Stimulated activated CD4-positive, alpha-beta T cell treated with anti-CD3 and anti-CD28 coated beads, TNF-alpha, amount 100 ng/mL, for 4 hours (primary cell): ENCODE measurements around the gene ECT2.
"Not testable (repeated sequence)": the region's sequence is repeated elsewhere in the genome, so short reads cannot be mapped to it uniquely, and the experiment has no call there.

Experiments used
- DNase-seq, 3 experiments: peaks; one replicate each; pipeline ENCODE4 v3.0.0-alpha.2; 2020; ENCODE audit warnings: low read depth in 3 of 3

ECT2 gene

DNA sequence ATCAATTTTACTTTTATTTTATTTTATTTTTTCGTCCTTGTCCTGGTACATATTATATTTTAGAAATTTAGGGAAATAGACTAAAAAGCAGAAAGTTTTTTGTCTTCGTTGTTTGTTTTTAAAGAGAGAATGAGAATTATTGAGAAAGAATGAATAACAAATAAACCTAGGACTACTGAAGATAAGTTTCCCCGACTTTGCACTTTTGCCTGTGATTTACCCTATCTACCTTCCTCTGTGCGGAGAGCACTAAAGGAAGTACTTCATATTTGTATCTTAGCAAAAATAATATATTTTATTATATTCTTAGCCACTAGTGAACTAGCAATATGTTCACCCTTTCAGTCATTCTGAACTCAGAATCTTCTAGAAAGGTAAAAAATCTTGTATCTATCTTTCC lies 60.6 kb downstream of the ECT2 start:
- no peak for DNase-seq

DNA sequence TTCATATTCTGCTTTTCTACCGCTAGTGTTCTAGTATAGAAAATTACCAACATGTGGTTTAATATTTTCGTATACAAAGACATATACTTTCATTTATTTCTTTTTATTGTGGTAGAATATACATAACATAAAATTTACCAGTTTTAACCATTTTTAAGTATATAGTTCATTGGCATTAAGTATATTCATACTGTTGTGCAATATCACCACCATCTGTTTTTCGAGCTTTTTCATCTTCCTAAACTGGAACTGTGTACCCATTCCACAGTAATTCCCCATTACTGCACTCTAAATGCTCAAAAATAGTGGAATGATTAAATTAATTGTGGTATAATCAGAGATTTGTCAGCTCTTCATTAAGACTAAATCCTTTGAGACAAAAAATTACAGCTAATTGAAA lies 62.9 kb downstream of the ECT2 start:
- DNase-seq = no peak

DNA sequence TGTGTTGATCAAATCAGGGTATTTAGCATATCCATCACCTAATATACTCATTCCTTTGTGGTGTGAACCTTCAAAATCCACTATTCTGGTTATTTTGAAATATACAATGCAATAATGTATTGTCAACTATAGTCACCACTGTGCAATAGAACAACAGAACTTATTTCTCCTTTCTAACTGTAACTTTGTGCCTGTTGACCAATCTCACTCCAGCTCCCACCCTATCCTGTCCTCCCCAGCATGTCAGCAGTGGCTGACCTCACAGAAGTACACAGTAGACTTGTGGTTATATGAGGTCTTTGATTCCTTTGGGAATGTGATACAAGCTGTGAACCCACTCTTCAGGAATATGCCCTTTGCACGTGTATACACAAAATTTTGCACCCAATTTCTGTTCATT lies 64.2 kb downstream of the ECT2 start:
- no peak for DNase-seq

DNA sequence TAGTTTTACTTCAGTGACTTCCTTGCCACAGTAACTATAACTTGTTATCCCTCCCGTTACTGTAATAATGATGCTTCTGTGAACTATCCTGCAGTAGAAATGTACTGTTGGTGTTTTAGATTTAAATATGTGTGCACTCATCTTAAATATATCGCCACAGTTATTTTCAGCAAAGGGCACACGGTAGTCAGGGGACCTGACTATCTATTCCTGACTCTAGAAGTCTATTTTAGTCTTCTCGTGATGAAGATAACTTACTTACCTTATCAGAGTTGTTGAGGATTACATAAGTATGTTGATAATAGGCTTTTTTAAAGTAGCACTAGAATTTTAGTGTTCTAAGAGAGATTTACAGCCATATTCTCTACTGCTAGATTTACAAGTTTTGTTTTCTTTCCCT lies 65.3 kb downstream of the ECT2 start:
- no peak for DNase-seq

DNA sequence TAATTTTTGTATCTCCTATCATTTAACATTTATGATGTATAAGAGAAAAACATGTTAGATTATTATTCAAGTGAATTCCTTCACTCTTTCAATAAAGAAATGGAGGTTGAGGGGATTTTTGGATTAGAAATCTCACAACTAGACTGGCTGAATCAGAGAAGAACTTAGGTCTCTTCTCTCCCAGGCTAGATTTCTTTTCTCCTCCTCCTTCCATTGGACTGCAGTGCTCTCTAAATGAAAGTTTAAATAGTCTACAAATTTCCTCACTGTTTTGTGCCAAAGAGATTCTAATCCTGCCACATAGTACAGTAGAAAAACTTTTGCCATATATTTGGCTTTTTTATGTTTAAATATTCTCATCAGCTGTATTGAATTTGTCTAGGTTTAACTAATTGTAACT lies 65.8 kb downstream of the ECT2 start:
- DNase-seq = no peak

DNA sequence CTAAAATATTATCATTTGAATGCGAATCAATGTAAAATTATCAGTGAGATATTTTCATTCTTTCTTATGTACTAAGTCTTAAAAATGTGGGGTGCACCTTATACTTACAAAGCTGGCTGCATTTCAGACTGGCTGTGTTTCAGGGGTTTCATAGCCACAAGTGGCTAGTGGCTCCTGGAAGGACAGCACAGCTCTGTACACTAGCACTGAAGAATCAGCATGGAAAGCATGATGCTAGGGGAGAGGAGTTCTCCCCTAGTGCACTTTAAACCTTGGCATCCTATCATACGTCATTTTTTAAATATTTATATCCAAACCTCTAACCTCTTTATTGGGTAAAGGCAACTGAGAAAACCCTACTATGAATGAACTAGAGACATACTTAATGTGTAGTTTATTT lies 66.4 kb downstream of the ECT2 start:
- no peak for DNase-seq

DNA sequence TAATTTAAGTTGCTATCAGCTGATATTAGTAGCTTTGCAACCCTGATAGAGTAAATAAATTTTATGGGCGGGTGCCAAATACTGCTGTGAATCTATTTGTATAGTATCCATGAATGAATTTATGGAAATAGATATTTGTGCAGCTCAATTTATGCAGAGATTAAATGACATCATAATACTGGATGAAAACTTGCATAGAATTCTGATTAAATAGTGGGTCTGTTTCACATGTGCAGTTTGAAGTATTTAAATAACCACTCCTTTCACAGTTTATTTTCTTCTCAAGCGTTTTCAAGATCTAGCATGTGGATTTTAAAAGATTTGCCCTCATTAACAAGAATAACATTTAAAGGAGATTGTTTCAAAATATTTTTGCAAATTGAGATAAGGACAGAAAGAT lies 70.0 kb downstream of the ECT2 start:
- no peak for DNase-seq

DNA sequence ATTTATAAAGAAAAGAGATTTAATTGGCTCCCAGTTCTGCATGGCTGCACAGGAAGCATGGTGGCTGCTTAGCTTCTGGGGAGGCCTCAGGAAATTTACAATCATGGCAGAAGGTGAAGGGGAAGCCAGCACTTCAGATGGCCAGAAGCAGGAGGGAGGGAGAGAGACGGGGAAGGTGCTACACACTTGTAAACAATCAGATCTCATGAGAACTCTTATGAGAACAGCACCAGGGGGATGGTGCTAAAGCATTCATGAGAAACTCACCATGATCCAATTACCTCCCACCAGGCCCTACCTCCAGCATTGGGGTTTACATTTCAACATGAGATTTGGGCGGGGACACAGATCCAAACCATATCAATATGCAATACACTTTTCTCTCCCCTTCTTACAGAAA lies 73.7 kb downstream of the ECT2 start:
- DNase-seq = no peak

DNA sequence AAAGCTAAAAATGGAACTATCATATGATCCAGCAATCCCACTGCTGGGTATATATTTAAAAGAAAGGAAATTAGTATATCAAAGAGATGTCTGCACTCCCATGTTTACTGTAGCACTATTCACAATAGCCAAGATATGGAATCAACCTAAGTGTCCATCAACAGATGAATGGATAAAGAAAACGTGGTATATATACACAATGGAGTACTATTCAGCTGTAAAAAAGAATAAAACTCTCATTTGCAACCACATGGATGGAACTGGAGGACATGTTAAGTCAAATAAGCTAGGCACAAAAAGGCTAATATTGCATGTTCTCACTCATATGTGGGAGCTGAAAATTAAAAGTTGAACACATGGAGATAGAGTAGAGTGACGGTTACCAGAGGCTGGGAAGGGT lies 76.7 kb downstream of the ECT2 start:
- not testable (repeated sequence) for DNase-seq

DNA sequence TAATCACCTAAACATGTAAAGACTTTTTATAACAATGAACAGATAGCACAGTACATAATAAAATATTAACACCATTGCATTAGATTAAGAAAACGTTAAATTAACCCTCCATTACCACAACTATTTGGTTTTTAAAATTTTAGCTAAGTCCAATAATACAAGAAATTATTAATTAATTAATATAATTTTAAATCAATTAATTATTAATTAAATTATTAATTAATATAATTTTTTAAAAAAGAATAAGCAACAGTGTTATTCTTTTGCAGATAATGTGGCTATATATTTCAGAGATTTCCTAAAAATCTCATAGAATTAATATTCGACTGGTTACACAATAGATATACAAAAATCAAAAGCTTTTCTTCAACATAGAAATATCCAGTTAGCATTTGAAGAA lies 82.5 kb downstream of the ECT2 start:
- DNase-seq = no peak

DNA sequence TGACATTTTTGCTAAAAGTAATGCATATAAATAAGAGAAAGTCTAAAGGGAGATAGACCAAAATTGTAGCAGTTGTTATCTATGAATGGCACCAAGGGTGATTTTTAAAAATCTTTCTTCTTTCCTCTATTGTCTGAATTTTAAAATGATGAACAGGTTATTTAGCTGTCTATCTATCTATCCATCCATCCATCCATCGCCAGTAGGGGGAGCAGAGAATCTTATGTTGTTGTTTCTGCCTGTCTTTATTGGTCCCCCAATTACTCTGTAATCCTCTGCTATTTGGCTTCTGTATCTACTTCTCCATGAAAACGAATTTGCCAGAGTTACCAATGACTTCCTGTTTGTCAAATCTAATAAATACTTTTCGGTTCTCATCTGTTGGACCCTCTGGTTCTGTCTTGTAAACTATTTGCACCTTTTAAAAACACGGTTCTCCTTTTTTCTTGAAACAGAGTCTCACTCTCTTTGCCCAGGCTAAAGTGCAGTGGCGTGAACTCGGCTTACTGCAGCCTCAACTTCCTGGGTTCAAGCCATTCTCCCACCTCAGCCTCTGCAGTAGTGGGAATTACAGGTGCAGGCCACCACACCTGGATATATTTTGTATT lies 86.0 kb downstream of the ECT2 start:
- no peak for DNase-seq

DNA sequence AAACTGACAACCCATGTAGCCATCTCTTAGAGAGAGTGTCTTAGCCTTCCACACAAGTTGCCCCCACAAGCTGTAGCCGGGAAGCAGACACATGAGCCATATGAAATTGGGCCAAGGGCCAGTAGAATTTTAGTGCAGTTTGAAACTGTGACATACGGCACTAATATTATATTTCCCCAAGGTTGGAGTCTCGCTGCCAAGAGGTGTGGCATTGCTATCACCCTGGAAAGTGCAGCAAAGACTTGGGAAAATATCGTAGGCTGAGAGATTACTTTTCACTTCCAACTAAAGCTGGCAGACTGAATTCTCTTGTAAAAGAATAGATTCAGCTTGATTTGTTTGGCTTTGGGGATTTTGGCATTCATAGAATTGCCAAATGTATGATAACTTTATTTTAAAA lies 89.2 kb downstream of the ECT2 start:
- no peak for DNase-seq

DNA sequence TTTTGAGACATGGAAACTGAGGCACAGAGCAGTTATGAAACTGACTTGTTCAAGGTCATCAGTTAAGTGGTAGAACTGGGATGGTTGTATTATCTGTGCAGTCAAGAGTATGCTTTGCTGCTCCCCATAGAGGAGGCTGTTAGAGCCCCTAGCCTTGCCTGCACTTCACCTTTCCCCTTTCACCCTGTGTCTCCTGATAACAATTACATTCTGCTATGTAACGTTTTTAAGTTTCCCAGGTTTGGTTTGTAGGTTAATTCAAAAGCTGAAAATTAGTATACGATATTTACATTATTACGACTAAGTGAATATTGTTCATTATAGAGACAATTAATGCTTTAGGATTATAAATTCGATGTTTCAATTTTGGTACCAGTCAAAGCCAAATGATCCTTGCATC lies 89.9 kb downstream of the ECT2 start:
- DNase-seq = no peak

DNA sequence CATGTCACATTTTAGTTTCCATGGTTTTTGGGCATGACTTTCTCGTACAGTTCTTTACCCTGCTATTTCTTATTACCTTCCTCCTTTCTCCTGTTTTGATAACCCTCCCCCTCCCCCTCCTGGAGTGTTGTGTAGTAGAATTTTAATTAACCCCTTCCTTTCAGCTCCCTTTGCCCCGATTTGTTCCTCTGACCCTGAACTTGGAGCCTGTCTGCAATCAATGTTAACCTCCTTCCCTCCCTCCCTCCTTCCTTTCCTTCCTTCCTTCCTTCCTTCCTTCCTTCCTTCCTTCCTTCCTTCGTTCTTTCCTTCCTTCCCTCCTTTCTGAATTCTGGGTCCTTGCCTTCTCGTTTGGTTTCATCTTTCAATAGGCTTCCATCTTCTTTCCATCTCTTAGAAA lies 90.4 kb downstream of the ECT2 start:
- no peak for DNase-seq

DNA sequence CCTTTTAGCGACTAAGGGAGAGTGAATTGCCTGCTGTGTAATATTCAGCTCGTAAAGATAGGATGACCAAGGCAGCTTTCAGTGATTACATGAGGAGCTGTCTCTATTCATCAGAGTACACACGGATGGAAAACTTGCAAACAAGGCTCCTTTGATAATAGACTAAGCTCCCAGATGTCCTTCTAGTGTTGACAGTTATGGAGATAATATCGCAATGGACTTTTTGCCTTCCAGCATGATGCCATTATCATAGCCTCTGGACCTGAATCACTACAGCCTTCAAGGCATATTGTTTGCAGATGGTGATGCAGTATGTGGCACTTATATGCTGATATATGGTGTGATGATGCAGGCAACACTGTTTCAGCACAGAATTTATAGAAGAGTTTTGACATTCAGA lies 93.9 kb downstream of the ECT2 start:
- DNase-seq = no peak

DNA sequence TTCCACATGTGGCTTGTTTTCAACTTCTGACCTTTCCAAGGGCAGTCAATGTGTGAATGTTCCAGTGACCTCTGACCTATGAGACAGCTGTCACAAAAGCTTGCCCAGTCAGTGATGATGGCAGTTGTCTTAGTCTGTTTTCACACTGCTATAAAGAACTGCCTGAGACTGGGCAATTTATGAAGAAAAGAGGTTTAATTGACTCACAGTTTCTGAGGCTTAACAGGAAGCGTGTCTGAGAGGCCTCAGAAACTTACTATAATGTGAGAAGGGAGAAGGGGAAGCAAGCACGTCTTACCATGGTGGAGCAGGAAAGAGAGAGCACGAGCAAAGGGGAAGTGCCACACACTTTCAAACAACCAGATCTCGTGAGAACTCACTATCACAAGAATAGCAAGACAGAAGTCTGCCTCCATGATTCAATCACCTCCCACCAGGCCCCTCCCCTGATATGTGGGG lies 95.6 kb downstream of the ECT2 start:
- no peak for DNase-seq

DNA sequence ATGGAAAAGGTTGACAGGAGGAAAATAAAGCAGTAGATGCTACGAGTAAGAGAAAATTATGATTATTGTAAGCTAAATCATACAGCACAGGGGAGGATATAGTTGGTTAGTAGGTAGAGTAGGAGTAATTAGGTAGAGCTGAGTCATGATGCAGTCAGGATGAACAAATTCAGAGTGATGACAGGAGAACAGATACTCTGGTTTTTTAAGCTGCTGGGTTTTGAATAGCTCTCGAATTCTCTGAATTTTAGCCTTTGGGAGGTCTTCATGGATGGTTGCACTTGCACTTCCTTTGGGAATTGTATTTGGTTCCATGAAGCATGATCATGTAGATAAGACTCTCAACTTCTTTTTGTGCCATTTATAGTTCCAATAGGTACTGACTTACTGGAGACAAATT lies 96.2 kb downstream of the ECT2 start:
- no peak for DNase-seq

DNA sequence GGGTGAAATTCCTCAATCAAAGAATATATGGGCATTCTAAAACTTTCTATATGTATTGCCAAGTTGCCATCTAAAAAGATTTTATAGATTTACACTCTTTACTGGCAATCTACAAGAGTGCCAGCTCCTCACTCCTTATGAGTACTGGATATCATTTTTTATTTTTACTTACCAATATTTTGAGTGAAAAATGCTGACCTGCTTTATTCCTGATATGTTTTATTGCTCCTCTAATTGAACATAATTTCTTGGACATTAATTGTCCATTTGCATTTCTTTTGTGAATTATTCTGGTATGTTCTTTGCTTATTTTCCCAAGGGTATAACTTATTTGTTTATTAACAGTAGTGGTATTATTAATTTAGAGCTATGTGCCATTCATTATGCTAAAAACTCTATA lies 96.8 kb downstream of the ECT2 start:
- no peak for DNase-seq

DNA sequence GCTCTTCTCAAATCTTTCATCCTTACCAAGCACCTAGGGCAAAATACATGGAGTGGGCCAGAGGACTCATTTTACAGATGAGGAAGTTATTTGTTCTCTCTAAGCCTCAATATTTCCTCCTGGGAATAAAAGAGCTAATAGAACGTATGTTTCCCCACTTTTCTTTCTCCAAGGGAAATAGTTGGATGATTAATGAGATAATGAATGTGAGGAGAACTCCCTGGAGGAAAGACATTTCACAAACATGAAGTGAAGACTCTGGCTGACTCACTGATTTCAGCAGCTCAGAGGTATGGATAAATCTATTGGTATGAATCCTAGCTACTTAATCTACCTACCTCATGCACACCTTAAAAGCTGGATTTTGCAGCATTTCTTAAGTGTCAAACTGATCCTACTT lies 98.4 kb downstream of the ECT2 start:
- no peak for DNase-seq

DNA sequence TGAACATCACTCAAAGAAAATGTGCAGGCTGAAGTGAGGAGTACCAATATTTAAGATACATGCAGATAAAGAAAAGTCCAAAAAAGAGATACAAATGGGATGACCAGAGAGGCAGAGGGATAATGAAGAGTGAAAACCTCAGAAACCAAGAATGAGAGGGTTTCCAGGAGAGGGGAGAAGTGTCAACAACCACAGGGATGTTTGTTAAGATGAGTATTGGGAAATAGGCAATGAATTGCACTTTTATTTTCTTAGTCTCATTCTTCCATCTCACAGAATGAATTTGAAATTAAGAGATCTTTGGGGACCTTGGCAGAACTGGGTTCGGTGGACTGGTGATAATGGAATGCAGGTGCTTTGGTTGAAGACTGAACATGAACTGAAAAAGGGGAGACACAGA lies 102.5 kb downstream of the ECT2 start:
- DNase-seq = no peak

DNA sequence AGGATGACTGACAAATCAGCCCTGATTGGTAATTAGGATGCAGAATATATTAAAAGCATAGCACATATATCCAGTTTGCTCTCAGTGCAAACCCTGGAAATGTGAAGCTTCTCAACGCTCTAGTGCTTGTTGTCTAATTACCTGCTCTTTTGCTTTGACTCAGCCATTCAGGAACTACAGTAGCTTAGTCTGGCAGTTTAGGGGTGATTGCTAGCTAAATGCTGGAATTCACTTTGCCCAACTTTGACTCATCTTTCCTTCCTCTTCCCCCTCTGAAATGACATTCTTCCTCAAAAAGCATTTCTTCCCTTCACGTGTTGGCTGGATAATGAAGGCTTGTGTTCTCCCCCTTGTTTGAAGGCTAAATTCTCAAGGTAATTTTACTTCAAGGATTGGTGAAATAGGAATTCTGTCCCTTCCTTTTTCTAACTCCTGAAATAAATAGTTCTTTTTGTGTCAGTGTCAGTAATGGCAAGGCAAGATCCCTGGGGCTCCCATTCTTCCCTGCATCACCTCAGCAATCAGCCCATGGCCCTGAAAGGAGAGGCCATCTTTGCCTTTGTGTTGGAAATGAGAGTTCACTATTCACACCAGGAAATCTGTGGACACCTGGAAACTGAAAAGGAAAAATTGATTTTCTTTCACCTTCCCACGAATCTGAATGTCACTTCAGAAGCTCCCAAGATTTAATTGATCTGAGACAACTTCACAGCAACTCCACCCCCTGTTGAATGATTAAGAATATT lies 103.6 kb downstream of the ECT2 start:
- no peak for DNase-seq

DNA sequence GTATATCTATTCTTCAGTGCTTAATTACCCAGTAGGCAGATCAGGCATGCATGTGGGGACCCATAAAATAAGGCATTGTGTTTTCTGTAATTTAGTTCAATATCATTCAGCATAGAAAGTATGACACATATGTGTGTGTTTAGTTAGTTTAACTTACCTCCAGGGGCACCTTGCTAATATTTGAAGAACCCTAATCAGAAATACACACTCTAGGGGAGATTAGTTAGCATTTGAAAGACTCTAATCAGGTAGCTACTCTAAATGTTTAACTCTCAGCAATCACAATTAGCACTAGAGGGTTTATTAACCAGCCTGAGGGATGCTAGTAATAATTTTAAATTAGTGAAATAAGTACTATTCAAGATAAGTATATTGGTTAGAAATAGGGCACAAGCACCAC lies 104.5 kb downstream of the ECT2 start:
- no peak for DNase-seq

DNA sequence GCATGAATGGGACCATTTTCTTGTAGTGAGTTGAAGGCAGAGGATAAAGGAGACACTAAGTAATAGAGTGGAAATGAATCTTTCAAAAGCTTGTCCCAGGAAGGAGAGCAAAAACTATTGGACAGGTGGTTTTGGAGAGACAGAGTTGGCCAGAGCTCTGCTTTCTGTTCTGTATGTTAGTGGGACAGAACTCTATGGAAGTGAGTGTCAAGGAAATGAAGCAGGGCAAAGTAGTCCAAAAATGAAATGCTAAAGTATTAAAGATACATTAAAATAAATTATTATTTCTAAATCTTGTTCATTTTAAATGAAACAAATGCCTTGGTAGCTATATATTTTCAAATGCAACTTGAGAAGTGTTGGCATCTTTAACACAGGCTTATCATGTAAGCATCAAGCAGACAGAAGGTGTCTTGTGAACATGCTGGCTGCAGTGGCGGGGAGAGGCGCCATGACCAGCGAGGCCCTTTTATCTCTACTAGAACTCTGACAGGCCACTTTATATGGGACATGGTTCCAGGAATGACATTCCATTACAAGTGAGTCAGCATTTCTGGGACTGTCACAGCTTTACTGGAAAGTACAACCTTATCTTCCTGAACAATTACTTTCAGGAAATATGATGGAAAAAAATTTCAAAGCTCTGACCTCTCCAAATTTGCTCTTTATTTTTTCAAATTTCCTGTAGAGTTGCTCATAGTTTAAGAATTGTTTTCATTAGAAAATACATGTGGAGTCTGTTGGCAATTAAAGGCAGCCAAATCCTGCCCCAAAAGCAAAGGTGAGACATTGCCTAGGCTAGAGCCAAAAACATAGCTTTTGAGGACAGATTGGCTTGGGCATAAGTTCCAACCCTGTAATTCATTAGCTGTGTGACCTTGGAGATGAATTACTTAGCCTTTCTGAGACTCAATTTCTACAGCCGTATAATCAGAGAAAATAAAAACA lies 106.5 kb downstream of the ECT2 start:
- DNase-seq = no peak
